ENCODE results near the gene CTU1. TPM values are rescaled to one million over a fixed set of nuclear protein-coding genes. Genes with fewer than 3 reads are reported as not detected.

CTU1 gene
- total RNA-seq, 1 donor from 2014 or later: 7.8 TPM

Other genes starting within 250 kb of the CTU1 start
- gene KLK2, start 235.0 kb downstream of the CTU1 start, total RNA-seq: not detected in 2 replicates
- not detected in 2 replicates for gene KLK4, start 197.0 kb downstream of the CTU1 start, total RNA-seq
- 1.3 and 20.7 TPM in 2 replicates for gene KLK5, start 155.4 kb downstream of the CTU1 start, total RNA-seq
- gene KLK6, start 138.8 kb downstream of the CTU1 start, total RNA-seq: 1.0 and 16.8 TPM in 2 replicates
- 0.30 and 10.8 TPM in 2 replicates for gene KLK7, start 124.5 kb downstream of the CTU1 start, total RNA-seq
- gene KLK8, start 106.8 kb downstream of the CTU1 start, total RNA-seq: 5.4 TPM in 1 of 2 replicates, not detected in the other
- 0.60 and 17.4 TPM in 2 replicates for gene KLK10, start 88.7 kb downstream of the CTU1 start, total RNA-seq
- gene KLK11, start 81.8 kb downstream of the CTU1 start, total RNA-seq: not detected in 2 replicates
- not detected in 2 replicates for gene KLK12, start 73.4 kb downstream of the CTU1 start, total RNA-seq
- not detected in 2 replicates for gene KLK13, start 43.3 kb downstream of the CTU1 start, total RNA-seq
- gene KLK14, start 25.5 kb downstream of the CTU1 start, total RNA-seq: not detected in 2 replicates
- gene SIGLEC9, start 16.5 kb upstream of the CTU1 start, total RNA-seq: not detected in 2 replicates
- gene SIGLEC7, start 33.9 kb upstream of the CTU1 start, total RNA-seq: not detected in 2 replicates
- not detected in 2 replicates for gene CD33, start 116.7 kb upstream of the CTU1 start, total RNA-seq
- gene SIGLECL1, start 142.7 kb upstream of the CTU1 start, total RNA-seq: not detected in 2 replicates
- gene IGLON5, start 203.2 kb upstream of the CTU1 start, total RNA-seq: 0.05 TPM in 1 of 2 replicates, not detected in the other
- gene VSIG10L, start 233.7 kb upstream of the CTU1 start, total RNA-seq: 0.17 and 1.2 TPM in 2 replicates